Spinal cord (tissue), 10 donors: ENCODE results near the gene ITIH4. TPM values are rescaled to one million over a fixed set of nuclear protein-coding genes. Genes with fewer than 3 reads are reported as not detected.

Experiments used
- DNase-seq, 6 donors: peaks; one replicate each; pipeline versions ENCODE4 v3.0.0 to v3.0.0-alpha.2; 2013 to 2015; ENCODE audit warnings: low spot score in 6 of 6, low read depth in 4 of 6
- H3K27ac ChIP-seq: one replicate; pipeline ENCODE4 v1.5.1; 2013; ENCODE audit warnings: low read depth, low read length, control low read depth
- H3K27me3 ChIP-seq: one replicate; pipeline ENCODE4 v1.6.1; 2013; ENCODE audit warnings: low read length; ENCODE audit not compliant: control insufficient read depth, insufficient read depth
- H3K36me3 ChIP-seq: one replicate; pipeline ENCODE4 v1.6.1; 2013; ENCODE audit warnings: low read length; ENCODE audit not compliant: control insufficient read depth, insufficient read depth
- H3K4me1 ChIP-seq: one replicate; pipeline ENCODE4 v1.6.1; 2013; ENCODE audit warnings: low read length; ENCODE audit not compliant: control insufficient read depth, insufficient read depth
- H3K4me3 ChIP-seq: one replicate; pipeline ENCODE4 v1.5.1; 2013; ENCODE audit warnings: low read depth, low read length, control low read depth
- H3K9me3 ChIP-seq: one replicate; pipeline ENCODE4 v1.6.1; 2013; ENCODE audit warnings: low read length; ENCODE audit not compliant: control insufficient read depth, insufficient read depth
- WGBS: methylation state at CpG from one replicate; pipeline ENCODE4 v1.1.5; 2013; ENCODE audit warnings: missing lambda C conversion rate; ENCODE audit not compliant: insufficient coverage; 5-methylcytosine and 5-hydroxymethylcytosine counted together
- polyA plus RNA-seq, 2 donors: library from polyadenylated mRNA; unstranded; fragments of 120-200 nt; gene quantifications; one replicate each; pipeline ENCODE4 v1.2.1, GENCODE V29; 2013; ENCODE audit not compliant: insufficient read length in 2 of 2
- total RNA-seq, 2 donors: library from RNA; depleted of rRNA in 1 of 2; stranded (reverse); fragments of 120-200 nt in 1 of 2; fragments of >200 nt in 1 of 2; gene quantifications; one replicate each; pipeline versions ENCODE4 v1.2.3 to v1.2.4, GENCODE V29; 2013 to 2014
- donor health status: healthy.

The ITIH4 gene
- total and polyA plus RNA-seq, 4 donors: 6.4 to 41.9 (median 20.0) TPM

DNA sequence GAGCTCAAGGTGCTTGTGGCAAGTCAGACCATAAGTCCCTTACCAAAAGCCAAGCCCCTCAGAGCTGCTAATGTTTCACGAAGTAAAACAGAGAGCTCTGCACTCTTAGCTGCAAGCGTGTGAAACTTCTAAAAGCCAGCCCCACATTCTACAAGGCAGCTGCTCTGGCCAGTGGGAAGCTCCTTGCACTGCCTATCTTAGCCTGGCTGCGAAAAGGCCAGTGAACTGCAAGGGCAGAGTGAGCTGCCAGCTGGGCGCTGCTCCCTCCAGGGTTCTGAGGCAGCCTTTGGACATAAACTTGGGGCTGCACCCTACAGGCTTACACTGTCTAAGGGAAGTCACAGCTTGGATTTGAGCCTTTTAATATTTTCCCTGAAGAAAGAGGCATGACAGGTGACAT lies 6.5 kb upstream of the ITIH4 start:
- H3K27me3 ChIP-seq: no peaks in the 10 kb centered on the region
- WGBS: 98% methylated on average over 4 of the region's 4 CpGs
- no peaks in the 10 kb centered on the region for H3K9me3 ChIP-seq
- no peak overlapping the region for H3K27ac ChIP-seq
- DNase-seq: no peak
- peaks cover 31% of the 10 kb centered on the region for H3K4me1 ChIP-seq
- H3K36me3 ChIP-seq: peaks cover 77% of the 10 kb centered on the region
- H3K4me3 ChIP-seq: no peak overlapping the region

GRCh38 chr3:52836471-52836845 lies 6.0 kb upstream of the ITIH4 start:
- H3K9me3 ChIP-seq: no peaks in the 10 kb centered on the region
- H3K27me3 ChIP-seq: no peaks in the 10 kb centered on the region
- no peak for DNase-seq
- H3K4me3 ChIP-seq: no peak overlapping the region
- no peak overlapping the region for H3K27ac ChIP-seq
- 96% methylated on average over 4 of the region's 5 CpGs for WGBS
- peaks cover 31% of the 10 kb centered on the region for H3K4me1 ChIP-seq
- peaks cover 76% of the 10 kb centered on the region for H3K36me3 ChIP-seq

DNA sequence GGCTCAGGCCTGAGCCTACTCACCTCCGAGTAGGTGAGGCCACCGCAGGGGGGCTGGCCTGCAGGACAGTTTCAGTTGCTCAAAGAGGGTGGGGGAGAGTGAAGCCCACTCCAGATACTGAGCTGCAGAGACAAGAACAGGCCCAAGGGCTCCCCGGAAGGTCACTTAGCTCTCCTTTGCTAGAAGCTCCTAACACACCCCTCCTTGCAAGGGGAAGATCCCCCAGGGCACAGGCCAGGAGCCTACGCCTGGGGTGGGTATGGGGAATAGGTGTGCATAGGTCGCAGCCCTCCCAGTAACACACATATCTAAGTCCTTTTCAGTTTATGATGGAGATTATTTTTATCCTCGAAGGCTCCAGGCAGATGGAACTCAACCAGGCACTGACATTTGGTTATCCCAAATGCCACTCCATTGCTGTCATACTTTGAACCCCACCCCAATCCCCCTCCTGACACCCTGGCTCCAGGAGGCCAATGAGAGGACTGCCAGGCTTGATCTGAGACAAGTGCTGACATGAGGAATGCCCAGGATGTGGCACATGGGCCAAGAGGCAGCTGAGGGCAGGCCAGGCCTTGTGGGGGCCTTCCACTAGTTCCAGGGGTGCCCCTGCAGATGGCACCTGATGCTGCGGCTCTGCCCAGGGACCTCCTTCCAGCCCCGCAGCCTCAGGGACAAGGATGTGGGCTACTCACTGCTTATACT lies 5.4 kb upstream of the ITIH4 start:
- DNase-seq: no peak
- H3K4me1 ChIP-seq: peaks cover 30% of the 10 kb centered on the region
- no peaks in the 10 kb centered on the region for H3K9me3 ChIP-seq
- no peaks in the 10 kb centered on the region for H3K27me3 ChIP-seq
- no peak overlapping the region for H3K27ac ChIP-seq
- H3K4me3 ChIP-seq: no peak overlapping the region
- H3K36me3 ChIP-seq: peaks cover 73% of the 10 kb centered on the region
- 86% methylated on average over 6 of the region's 8 CpGs for WGBS

GRCh38 chr3:52834871-52835501 lies 4.5 kb upstream of the ITIH4 start, which contains the start of gene MUSTN1:
Gene MUSTN1 (minus strand): TSS chr3:52835019. CDS start chr3:52834948, 71 bp downstream.
- peaks cover 68% of the 10 kb centered on the region for H3K36me3 ChIP-seq
- peaks cover 30% of the 10 kb centered on the region for H3K4me1 ChIP-seq
- H3K27ac ChIP-seq: no peak within 1 kb of the TSS
- 20% methylated on average over 9 of the region's 11 CpGs for WGBS
- DNase-seq: peak in 2 of 6 donors; percentile 10 to 65
- H3K9me3 ChIP-seq: no peaks in the 10 kb centered on the region
- peak within 1 kb of the TSS; percentile 16 for H3K4me3 ChIP-seq
- H3K27me3 ChIP-seq: no peaks in the 10 kb centered on the region

GRCh38 chr3:52833202-52833601 lies 2.7 kb upstream of the ITIH4 start:
- peaks cover 30% of the 10 kb centered on the region for H3K4me1 ChIP-seq
- H3K36me3 ChIP-seq: peaks cover 61% of the 10 kb centered on the region
- H3K27me3 ChIP-seq: no peaks in the 10 kb centered on the region
- no peak for DNase-seq
- no peak overlapping the region for H3K27ac ChIP-seq
- 93% methylated on average over 13 of the region's 14 CpGs for WGBS
- H3K9me3 ChIP-seq: no peaks in the 10 kb centered on the region
- H3K4me3 ChIP-seq: no peak overlapping the region

GRCh38 chr3:52831500-52832301 lies 1.2 kb upstream of the ITIH4 start:
- Histone ChIP-seq H3K4me1 (peaks cover 30% of the 10 kb centered on the region), H3K27ac (no peak overlapping the region)

GRCh38 chr3:52829906-52830463 lies 487 bp downstream of the ITIH4 start:
- Histone ChIP-seq H3K4me3 (no peak overlapping the region), H3K36me3 (peaks cover 49% of the 10 kb centered on the region), H3K9me3 (no peaks in the 10 kb centered on the region), H3K27me3 (no peaks in the 10 kb centered on the region), H3K4me1 (peaks cover 22% of the 10 kb centered on the region), H3K27ac (no peak overlapping the region)
- WGBS: 94% methylated on average over 4 of the region's 10 CpGs
- DNase-seq: no peak

More at GRCh38 chr3:52831500-52832301, 1.2 kb upstream of the ITIH4 start:
- peak in 1 of 6 donors; percentile 9 for DNase-seq
- H3K27me3 ChIP-seq: no peaks in the 10 kb centered on the region
- no peaks in the 10 kb centered on the region for H3K9me3 ChIP-seq
- H3K36me3 ChIP-seq: peaks cover 60% of the 10 kb centered on the region
- WGBS: 60% methylated on average over 19 of the region's 21 CpGs
- H3K4me3 ChIP-seq: no peak overlapping the region

DNA sequence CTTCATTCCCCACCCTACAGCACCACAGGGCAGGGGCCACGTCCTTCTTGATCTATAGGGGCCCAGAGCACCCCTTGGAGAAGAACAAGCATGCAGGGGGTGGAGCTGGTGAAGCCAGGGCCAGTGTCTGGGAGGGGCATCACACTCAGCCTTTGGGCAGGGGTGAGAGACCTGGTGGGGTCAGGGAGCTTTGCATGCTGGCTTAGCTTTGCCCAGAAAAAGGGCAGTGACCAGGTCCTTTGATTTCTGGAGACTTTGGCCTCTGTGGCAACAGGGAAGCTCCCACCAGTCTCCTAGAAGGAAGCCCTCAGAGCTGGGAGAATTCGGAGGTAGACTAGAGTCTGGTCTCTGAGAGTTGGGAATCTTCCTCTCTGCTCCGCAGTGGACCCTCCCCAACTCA lies 990 bp downstream of the ITIH4 start:
- Histone ChIP-seq H3K4me3 (no peak overlapping the region), H3K9me3 (no peaks in the 10 kb centered on the region), H3K27me3 (no peaks in the 10 kb centered on the region), H3K4me1 (peaks cover 17% of the 10 kb centered on the region), H3K36me3 (peaks cover 47% of the 10 kb centered on the region), H3K27ac (no peak overlapping the region)
- DNase-seq: no peak
- 86% methylated on average over 3 of the region's 3 CpGs for WGBS

GRCh38 chr3:52827866-52828376 lies 2.6 kb downstream of the ITIH4 start:
- Histone ChIP-seq H3K9me3 (no peaks in the 10 kb centered on the region), H3K4me1 (peaks cover 15% of the 10 kb centered on the region), H3K27ac (no peak overlapping the region), H3K36me3 (peaks cover 49% of the 10 kb centered on the region), H3K27me3 (no peaks in the 10 kb centered on the region), H3K4me3 (no peak overlapping the region)
- no peak for DNase-seq
- WGBS: 77% methylated on average over 8 of the region's 10 CpGs
